ENCODE results near the gene CPSF7. TPM values are rescaled to one million over a fixed set of nuclear protein-coding genes. Genes with fewer than 3 reads are reported as not detected.
"Not testable (repeated sequence)": the region's sequence is repeated elsewhere in the genome, so short reads cannot be mapped to it uniquely, and the experiment has no call there.

Gene CPSF7, protein sequence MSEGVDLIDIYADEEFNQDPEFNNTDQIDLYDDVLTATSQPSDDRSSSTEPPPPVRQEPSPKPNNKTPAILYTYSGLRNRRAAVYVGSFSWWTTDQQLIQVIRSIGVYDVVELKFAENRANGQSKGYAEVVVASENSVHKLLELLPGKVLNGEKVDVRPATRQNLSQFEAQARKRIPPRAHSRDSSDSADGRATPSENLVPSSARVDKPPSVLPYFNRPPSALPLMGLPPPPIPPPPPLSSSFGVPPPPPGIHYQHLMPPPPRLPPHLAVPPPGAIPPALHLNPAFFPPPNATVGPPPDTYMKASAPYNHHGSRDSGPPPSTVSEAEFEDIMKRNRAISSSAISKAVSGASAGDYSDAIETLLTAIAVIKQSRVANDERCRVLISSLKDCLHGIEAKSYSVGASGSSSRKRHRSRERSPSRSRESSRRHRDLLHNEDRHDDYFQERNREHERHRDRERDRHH
- total RNA-seq (100 to 1,000 TPM in 1 of 2 donors, 10 to 100 TPM in 1; 94.7 to 104 TPM), total RNA-seq (74.7 to 105 reads per million in 2 donors)

DNA sequence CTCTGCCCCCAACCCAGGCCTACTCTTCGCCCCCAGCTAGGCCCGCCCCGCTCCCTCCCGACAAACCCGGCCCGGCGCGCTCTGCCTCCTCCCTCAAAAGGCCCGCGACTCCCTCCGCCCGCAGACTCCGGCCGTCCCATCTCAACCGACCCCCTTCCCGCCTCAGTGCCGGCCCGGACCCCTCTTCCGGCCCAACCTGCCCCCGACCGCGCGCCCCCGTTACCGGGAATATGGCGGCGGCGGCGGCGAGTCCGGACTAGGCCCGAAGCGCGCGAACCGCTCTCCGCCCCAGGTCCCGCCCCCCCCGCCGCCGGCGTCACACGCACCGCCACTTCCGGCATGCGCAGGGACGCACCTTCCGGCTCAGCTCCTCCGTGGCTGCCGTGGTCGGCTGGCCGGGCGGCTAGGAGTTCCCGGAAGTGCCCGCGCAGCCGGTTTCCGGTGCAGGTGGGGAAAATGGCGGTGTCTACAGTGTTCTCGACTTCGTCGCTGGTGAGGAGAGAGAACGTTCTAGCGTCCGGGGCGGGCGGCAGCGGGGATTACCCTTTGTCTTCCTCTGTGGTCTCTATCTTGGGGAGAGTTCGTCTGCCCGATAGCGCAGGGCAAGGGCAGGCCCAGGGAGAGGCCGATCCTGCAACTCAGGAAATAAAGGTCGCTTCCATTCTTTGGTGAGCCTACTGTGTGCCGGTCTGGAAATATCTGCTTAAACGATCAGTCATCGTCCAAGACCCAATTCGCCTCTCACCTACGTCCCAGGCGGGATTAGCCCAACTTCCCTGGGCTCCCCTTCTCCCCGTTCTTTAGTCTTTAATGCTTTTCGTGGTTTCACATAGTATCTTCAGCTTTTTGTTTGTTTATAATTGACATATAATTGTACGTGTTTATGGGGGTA is at the start of gene CPSF7, which contains the start of gene SDHAF2:
TSS of gene CPSF7 (minus strand) at position 285 of the 892 bp plus-strand sequence. CDS start 740 bp downstream, outside the sequence.
TSS of gene SDHAF2 (plus strand) at position 434 of the 892 bp plus-strand sequence. CDS start at position 457, 23 bp downstream.
- no peaks in the 10 kb centered on the region for H3K27me3 Mint-ChIP-seq
- DNase-seq (peak; percentile 97 to 98 (median 97)), ATAC-seq (peak; percentile 91)
- no peaks in the 10 kb centered on the region for H3K9me3 ChIP-seq (ENCODE audit: control insufficient read depth, low read length, poor library complexity, severe bottlenecking)
- H3K4me1 Mint-ChIP-seq, result peaks cover 34% of the 10 kb centered on the region
- H3K4me3 Mint-ChIP-seq, result peak within 1 kb of the TSS; percentile 96
- peak within 1 kb of the TSS; percentile 98 for H3K27ac Mint-ChIP-seq
- H3K36me3 Mint-ChIP-seq (ENCODE audit: low read depth), result no peaks in the 10 kb centered on the region

DNA sequence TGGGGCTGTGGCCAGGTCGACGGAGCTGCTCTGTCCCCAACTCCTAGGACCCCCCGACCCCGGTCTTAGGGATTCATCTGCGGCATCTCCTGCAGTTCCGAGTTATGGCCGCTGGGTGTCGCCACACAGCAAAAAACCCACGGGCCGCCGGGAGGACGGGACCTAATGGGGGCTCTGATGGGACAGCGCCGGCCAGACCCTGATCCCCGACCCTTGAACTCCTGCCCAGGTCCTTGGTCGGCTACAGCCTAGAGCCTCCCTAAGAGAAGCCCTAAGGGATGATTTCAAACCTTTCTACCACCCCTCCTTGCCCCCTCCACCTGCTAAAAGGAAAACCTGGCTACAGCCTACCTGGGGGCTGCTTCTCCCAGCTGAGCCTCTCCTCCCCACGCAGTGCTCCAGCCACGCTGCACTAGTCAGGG is 48.0 kb upstream of the CPSF7 start:
- ATAC-seq, result peak; percentile 46
- Mint-ChIP-seq H3K4me1 (peaks cover 9% of the 10 kb centered on the region), H3K4me3 (no peak overlapping the region), H3K27me3 (peaks cover 19% of the 10 kb centered on the region), H3K36me3 (ENCODE audit: low read depth) (peaks cover 2% of the 10 kb centered on the region), H3K27ac (peak overlapping the region; percentile 43)
- no peaks in the 10 kb centered on the region for H3K9me3 ChIP-seq (ENCODE audit: control insufficient read depth, low read length, poor library complexity, severe bottlenecking)
- peak; percentile 38 to 43 (median 42) for DNase-seq

DNA sequence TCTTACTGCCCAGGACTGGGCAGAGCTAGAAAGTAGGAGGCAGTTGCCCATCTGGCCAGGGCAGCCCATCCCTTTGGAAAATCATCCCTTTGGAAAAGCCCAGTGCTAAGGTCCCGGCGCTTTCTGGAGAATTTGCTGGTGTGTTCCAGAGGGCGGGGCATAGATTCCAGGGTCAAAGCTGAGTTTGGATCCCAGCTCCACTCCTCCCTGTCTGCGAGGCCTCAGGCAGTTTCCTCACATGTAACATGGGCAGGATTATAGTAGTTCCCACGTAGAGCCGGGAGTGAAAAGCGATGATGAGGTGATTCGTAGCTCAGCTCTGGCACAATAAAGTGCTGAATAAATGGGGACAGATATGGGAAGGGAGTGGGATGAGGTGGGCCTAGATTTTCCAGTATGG is 47.4 kb upstream of the CPSF7 start:
- Mint-ChIP-seq H3K4me3 (no peak overlapping the region), H3K27ac (no peak overlapping the region), H3K4me1 (peaks cover 9% of the 10 kb centered on the region), H3K36me3 (ENCODE audit: low read depth) (peaks cover 2% of the 10 kb centered on the region), H3K27me3 (peaks cover 19% of the 10 kb centered on the region)
- no peaks in the 10 kb centered on the region for H3K9me3 ChIP-seq (ENCODE audit: control insufficient read depth, low read length, poor library complexity, severe bottlenecking)
- DNase-seq (no peak), ATAC-seq (no peak)

GRCh38 chr11:61476371-61476770 is 46.6 kb upstream of the CPSF7 start:
- Mint-ChIP-seq H3K27me3 (peaks cover 18% of the 10 kb centered on the region), H3K36me3 (ENCODE audit: low read depth) (peaks cover 2% of the 10 kb centered on the region), H3K27ac (no peak overlapping the region), H3K4me3 (no peak overlapping the region), H3K4me1 (peaks cover 8% of the 10 kb centered on the region)
- no peaks in the 10 kb centered on the region for H3K9me3 ChIP-seq (ENCODE audit: control insufficient read depth, low read length, poor library complexity, severe bottlenecking)
- ATAC-seq (no peak), DNase-seq (no peak)

- Mint-ChIP-seq H3K36me3 (ENCODE audit: low read depth) (peaks cover 2% of the 10 kb centered on the region), H3K27me3 (peaks cover 8% of the 10 kb centered on the region), H3K4me1 (peaks cover 7% of the 10 kb centered on the region), H3K4me3 (no peak overlapping the region), H3K27ac (no peak overlapping the region)
- H3K9me3 ChIP-seq (ENCODE audit: control insufficient read depth, low read length, poor library complexity, severe bottlenecking), result no peaks in the 10 kb centered on the region
- ATAC-seq (no peak), DNase-seq (no peak)
Measured at GRCh38 chr11:61475433-61475832, 45.7 kb upstream of the CPSF7 start.

DNA sequence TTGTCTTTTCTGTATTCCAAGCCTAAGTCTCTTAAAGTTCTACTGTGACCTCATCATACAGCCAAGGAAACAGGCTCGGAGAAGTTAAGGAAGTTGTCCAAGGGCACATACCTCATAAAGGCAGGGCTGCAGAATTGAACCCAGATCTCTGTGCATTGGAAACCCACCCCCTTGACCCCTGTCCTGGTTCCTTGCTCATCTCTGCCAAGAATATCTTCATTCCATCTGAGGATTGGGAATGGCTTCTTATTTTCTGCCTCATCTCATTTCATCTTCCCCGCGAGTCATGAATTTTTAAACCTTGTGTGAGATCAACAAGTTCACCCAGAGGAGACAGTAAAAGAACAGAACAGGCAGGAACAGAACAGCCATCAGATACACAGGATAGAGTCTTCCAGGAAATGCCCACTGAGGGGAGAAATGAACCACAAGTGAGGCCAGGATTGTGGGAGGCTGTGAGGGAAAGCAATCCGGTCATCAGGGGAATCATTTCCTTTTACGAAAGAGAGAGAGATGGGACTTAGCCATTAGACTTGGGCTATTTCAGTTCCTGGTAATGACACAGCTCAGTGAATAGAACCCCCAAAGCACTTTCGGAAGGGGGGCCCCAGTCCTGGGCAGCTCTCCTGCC is 44.4 kb upstream of the CPSF7 start:
- no peak for ATAC-seq
- Mint-ChIP-seq H3K4me3 (no peak overlapping the region), H3K27ac (no peak overlapping the region), H3K4me1 (peaks cover 7% of the 10 kb centered on the region), H3K36me3 (ENCODE audit: low read depth) (peaks cover 2% of the 10 kb centered on the region), H3K27me3 (no peaks in the 10 kb centered on the region)
- no peak for DNase-seq
- H3K9me3 ChIP-seq (ENCODE audit: control insufficient read depth, low read length, poor library complexity, severe bottlenecking), result no peaks in the 10 kb centered on the region

DNA sequence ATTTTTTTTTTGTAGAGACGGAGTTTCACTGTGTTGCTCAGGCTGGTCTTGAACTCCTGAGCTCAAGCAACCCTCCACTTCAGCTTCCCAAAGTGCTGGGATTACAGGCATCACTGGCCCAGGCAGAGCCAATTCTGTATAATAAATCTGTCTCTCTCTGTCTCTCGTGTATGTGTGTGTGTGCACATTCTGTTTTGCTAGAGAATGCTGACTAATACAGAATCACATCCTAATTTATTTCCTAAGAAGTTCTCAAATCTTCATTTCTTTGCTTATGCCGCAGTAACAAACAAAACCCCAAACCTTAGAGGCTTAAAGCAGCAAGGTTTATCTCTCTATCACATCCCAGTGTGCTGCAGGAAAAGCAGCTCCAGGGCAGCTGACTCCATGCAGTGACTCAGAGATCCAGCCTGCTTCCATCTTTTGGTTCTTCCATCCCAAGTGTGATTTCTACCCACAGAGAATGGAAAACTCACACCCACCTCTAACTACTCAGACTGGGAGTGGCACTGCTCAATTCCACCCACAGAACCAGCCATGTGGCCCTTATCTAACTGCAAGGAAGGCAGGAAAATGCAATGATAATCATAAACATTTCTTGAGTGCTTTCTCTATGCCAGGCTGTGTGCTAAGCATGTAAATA is 43.7 kb upstream of the CPSF7 start:
- no peak overlapping the region for H3K4me3 Mint-ChIP-seq
- H3K36me3 Mint-ChIP-seq (ENCODE audit: low read depth), result peaks cover 2% of the 10 kb centered on the region
- H3K27me3 Mint-ChIP-seq, result no peaks in the 10 kb centered on the region
- no peaks in the 10 kb centered on the region for H3K9me3 ChIP-seq (ENCODE audit: control insufficient read depth, low read length, poor library complexity, severe bottlenecking)
- no peak overlapping the region for H3K27ac Mint-ChIP-seq
- peaks cover 7% of the 10 kb centered on the region for H3K4me1 Mint-ChIP-seq
- DNase-seq (no peak), ATAC-seq (no peak)

GRCh38 chr11:61472868-61473267 is 43.1 kb upstream of the CPSF7 start:
- Mint-ChIP-seq H3K36me3 (ENCODE audit: low read depth) (peaks cover 2% of the 10 kb centered on the region), H3K27me3 (no peaks in the 10 kb centered on the region), H3K4me1 (peaks cover 4% of the 10 kb centered on the region), H3K4me3 (no peak overlapping the region), H3K27ac (no peak overlapping the region)
- no peaks in the 10 kb centered on the region for H3K9me3 ChIP-seq (ENCODE audit: control insufficient read depth, low read length, poor library complexity, severe bottlenecking)
- no peak for DNase-seq
- no peak for ATAC-seq

DNA sequence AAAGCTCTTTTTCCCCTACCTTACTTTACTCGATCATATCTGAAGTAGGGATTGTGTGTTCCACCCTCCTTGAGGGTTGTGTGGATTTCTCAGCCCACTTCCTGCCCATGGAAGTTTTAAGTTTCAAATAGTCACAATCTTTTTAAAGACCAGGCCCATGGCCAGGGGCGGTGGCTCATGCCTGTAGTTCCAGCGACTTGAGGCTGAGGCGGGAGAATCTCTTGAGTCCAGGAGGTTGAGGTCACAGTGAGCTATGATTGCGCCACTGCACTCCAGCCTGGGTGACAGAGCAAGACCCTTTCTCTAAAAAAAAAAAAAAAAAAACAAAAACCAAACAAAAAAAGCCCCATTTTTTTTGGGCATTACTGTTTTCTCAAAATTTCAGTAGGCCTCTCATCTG is 42.5 kb upstream of the CPSF7 start:
- ATAC-seq, result no peak
- H3K27ac Mint-ChIP-seq, result no peak overlapping the region
- no peaks in the 10 kb centered on the region for H3K27me3 Mint-ChIP-seq
- no peak overlapping the region for H3K4me3 Mint-ChIP-seq
- no peaks in the 10 kb centered on the region for H3K9me3 ChIP-seq (ENCODE audit: control insufficient read depth, low read length, poor library complexity, severe bottlenecking)
- H3K4me1 Mint-ChIP-seq, result peaks cover 6% of the 10 kb centered on the region
- no peak for DNase-seq
- peaks cover 2% of the 10 kb centered on the region for H3K36me3 Mint-ChIP-seq (ENCODE audit: low read depth)

DNA sequence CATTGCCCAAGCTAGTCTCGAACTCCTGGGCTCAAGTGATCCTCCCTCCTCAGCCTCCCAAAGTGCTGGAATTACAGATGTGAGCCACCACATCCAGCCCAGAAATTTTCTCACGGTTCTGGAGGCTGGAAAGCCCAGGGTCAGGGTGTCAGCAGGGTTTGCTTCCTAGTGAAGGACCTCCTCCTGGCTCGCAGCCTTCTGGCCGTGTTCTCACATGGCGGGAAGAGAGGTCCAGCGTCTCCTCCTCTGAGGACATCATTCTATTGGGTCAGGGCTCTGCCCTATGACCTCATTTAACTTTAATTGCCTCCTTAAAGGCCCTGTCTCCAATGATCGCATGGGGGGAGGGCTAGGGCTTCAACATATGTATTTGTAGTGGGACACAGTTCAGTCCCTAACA is 38.2 kb upstream of the CPSF7 start:
- H3K4me1 Mint-ChIP-seq, result peaks cover 2% of the 10 kb centered on the region
- no peak for ATAC-seq
- no peak overlapping the region for H3K27ac Mint-ChIP-seq
- H3K4me3 Mint-ChIP-seq, result no peak overlapping the region
- H3K36me3 Mint-ChIP-seq (ENCODE audit: low read depth), result no peaks in the 10 kb centered on the region
- no peaks in the 10 kb centered on the region for H3K9me3 ChIP-seq (ENCODE audit: control insufficient read depth, low read length, poor library complexity, severe bottlenecking)
- no peak for DNase-seq
- H3K27me3 Mint-ChIP-seq, result no peaks in the 10 kb centered on the region

DNA sequence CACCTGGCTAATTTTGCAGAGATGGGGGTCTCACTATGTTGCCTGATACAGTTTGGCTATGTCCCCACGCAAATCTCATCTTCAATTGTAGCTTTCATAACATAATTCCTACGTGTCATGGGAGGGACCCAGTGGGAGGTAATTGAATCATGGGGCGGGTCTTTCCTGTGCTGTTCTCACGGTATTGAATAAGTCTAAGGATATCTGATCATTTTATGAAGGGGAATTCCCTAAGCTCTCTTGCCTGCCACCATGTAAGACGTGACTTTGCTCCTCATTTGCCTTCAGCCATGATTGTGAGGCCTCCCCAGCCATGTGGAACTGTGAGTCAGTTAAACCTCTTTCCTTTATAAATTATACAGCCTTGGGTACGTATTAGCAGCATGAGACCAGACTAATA is 37.8 kb upstream of the CPSF7 start:
- not testable (repeated sequence) for ATAC-seq; H3K36me3 Mint-ChIP-seq (ENCODE audit: low read depth); H3K27ac Mint-ChIP-seq; H3K4me3 Mint-ChIP-seq; H3K9me3 ChIP-seq (ENCODE audit: control insufficient read depth, low read length, poor library complexity, severe bottlenecking); H3K27me3 Mint-ChIP-seq; DNase-seq; H3K4me1 Mint-ChIP-seq

DNA sequence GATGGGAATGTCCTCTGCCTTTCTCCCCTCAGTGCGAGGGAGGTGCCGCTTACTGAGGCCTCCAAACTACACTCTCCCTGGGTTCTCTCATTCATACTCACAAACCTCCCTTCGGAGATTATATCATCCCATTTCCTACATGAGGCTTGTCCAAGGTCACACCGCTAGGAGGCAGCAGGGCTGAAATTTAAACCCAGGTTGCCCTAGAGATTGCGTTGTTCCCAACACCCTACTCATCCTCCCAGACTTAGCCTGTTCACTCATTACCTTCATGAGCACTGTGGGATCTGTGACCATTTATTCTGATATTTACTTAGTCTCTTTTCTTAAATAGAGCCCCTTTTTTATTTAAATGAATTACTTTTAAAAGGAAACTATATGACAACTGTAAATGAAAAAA is 31.2 kb upstream of the CPSF7 start:
- Mint-ChIP-seq H3K4me3 (no peak overlapping the region), H3K27me3 (no peaks in the 10 kb centered on the region), H3K4me1 (peaks cover 6% of the 10 kb centered on the region), H3K27ac (no peak overlapping the region), H3K36me3 (ENCODE audit: low read depth) (peaks cover 6% of the 10 kb centered on the region)
- ATAC-seq, result no peak
- H3K9me3 ChIP-seq (ENCODE audit: control insufficient read depth, low read length, poor library complexity, severe bottlenecking), result no peaks in the 10 kb centered on the region
- DNase-seq, result no peak
